ENCODE measurements around the gene PIKFYVE. TPM values are rescaled to one million over a fixed set of nuclear protein-coding genes. Genes with fewer than 3 reads are reported as not detected.

Gene PIKFYVE
- total RNA-seq, 1 experiment from 2014 or later, result 34.8 TPM

- TF ChIP-seq TCF7L2 (IDR thresholded peaks at IDR 0.05; ENCODE audit: low read depth, low read length) (no peak), SIN3A (IDR thresholded peaks at IDR 0.05; ENCODE audit: borderline replicate concordance, insufficient read depth, low read depth, low read length) (no peak), CTCF (IDR thresholded peaks at IDR 0.05) (no peak), POLR2AphosphoS5 (IDR thresholded peaks at IDR 0.05; ENCODE audit: low read depth, low read length) (no peak)
- TF ChIP-seq, protein P1, sequence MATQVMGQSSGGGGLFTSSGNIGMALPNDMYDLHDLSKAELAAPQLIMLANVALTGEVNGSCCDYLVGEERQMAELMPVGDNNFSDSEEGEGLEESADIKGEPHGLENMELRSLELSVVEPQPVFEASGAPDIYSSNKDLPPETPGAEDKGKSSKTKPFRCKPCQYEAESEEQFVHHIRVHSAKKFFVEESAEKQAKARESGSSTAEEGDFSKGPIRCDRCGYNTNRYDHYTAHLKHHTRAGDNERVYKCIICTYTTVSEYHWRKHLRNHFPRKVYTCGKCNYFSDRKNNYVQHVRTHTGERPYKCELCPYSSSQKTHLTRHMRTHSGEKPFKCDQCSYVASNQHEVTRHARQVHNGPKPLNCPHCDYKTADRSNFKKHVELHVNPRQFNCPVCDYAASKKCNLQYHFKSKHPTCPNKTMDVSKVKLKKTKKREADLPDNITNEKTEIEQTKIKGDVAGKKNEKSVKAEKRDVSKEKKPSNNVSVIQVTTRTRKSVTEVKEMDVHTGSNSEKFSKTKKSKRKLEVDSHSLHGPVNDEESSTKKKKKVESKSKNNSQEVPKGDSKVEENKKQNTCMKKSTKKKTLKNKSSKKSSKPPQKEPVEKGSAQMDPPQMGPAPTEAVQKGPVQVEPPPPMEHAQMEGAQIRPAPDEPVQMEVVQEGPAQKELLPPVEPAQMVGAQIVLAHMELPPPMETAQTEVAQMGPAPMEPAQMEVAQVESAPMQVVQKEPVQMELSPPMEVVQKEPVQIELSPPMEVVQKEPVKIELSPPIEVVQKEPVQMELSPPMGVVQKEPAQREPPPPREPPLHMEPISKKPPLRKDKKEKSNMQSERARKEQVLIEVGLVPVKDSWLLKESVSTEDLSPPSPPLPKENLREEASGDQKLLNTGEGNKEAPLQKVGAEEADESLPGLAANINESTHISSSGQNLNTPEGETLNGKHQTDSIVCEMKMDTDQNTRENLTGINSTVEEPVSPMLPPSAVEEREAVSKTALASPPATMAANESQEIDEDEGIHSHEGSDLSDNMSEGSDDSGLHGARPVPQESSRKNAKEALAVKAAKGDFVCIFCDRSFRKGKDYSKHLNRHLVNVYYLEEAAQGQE (IDR thresholded peaks at IDR 0.05; ENCODE audit: insufficient read depth in 1 of 2, low read depth in 2 of 2, low read length in 1 of 2), result no peak
- DNase-seq (ENCODE audit: low read depth, low spot score), result no peak
- in situ Hi-C loops (cut with HindIII; ENCODE audit: low pct_unique_long_range_greater_than_20kb, low sequenced_read_pairs) (no loop called here), intact Hi-C loops (cut with micrococcal nuclease; ENCODE audit: unreplicated experiment) (no loop called here)
- Histone ChIP-seq H3K4me1 (ENCODE audit: control insufficient read depth, insufficient read depth, low read length) (no peaks in the 10 kb centered on the region), H3K27me3 (ENCODE audit: control insufficient read depth, insufficient read depth, low read length) (no peaks in the 10 kb centered on the region), H3K4me3 (ENCODE audit: low read depth in 2 of 2, low read length in 2 of 2) (no peak overlapping the region), H3K9me3 (ENCODE audit: control insufficient read depth, insufficient read depth, low read depth, low read length) (no peaks in the 10 kb centered on the region), H3K27ac (ENCODE audit: low read length) (no peak overlapping the region), H3K36me3 (ENCODE audit: control insufficient read depth, insufficient read depth, low read length) (no peaks in the 10 kb centered on the region)
- CTCF ChIA-PET, result no interaction called here
- POLR2A ChIA-PET, result no interaction called here
- no peak for ATAC-seq
- BruUV-seq (replicated peaks), result no TSS peak
Measured at GRCh38 chr2:208222351-208222750, 43.7 kb upstream of the PIKFYVE start.

DNA sequence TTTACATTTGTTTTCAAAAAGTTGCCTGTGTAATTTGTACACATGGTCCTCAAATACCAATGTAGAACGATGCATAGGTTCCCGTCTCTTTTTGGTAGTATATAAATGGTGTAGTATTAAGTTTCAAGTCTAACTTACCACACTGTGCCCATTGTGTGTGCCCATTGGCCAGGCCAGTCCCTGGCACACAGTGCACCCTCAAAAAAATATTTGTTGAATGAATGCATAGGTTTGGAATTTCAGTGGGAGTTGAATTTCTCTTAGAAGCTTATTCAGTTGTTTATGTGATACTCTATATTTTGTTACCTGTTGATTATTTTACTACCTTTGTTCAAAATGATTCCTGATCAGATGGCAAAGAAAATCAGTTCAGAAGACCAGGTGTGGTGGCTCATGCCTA is 41.3 kb upstream of the PIKFYVE start:
- no peak overlapping the region for H3K4me3 ChIP-seq (ENCODE audit: low read depth in 2 of 2, low read length in 2 of 2)
- H3K9me3 ChIP-seq (ENCODE audit: control insufficient read depth, insufficient read depth, low read depth, low read length), result no peaks in the 10 kb centered on the region
- POLR2A ChIA-PET, result no interaction called here
- in situ Hi-C loops (cut with HindIII; ENCODE audit: low pct_unique_long_range_greater_than_20kb, low sequenced_read_pairs) (no loop called here), intact Hi-C loops (cut with micrococcal nuclease; ENCODE audit: unreplicated experiment) (no loop called here)
- TF ChIP-seq CTCF (IDR thresholded peaks at IDR 0.05), result no peak
- no peak for TF ChIP-seq POLR2AphosphoS5 (IDR thresholded peaks at IDR 0.05; ENCODE audit: low read depth, low read length)
- TF ChIP-seq, protein P1 (IDR thresholded peaks at IDR 0.05; ENCODE audit: insufficient read depth in 1 of 2, low read depth in 2 of 2, low read length in 1 of 2), result no peak
- TF ChIP-seq SIN3A (IDR thresholded peaks at IDR 0.05; ENCODE audit: borderline replicate concordance, insufficient read depth, low read depth, low read length), result no peak
- no peak for TF ChIP-seq TCF7L2 (IDR thresholded peaks at IDR 0.05; ENCODE audit: low read depth, low read length)
- no peaks in the 10 kb centered on the region for H3K4me1 ChIP-seq (ENCODE audit: control insufficient read depth, insufficient read depth, low read length)
- no TSS peak for BruUV-seq (replicated peaks)
- no peak for ATAC-seq
- CTCF ChIA-PET, result no interaction called here
- no peak overlapping the region for H3K27ac ChIP-seq (ENCODE audit: low read length)
- no peak for DNase-seq (ENCODE audit: low read depth, low spot score)
- H3K36me3 ChIP-seq (ENCODE audit: control insufficient read depth, insufficient read depth, low read length), result no peaks in the 10 kb centered on the region
- no peaks in the 10 kb centered on the region for H3K27me3 ChIP-seq (ENCODE audit: control insufficient read depth, insufficient read depth, low read length)
